Activated T-helper 2 cell treated with anti-CD3 and anti-CD28 coated beads, Interferon-gamma antibody, Interleukin-2, Interleukin-4, amounts not matched to agents 10 μg/mL and 5 μg/mL and 100 μg/mL, durations not matched to agents 14 hours and 24 hours and 36 hours (primary cell): Measurements from ENCODE around the gene POP5. TPM values are rescaled to one million over a fixed set of nuclear protein-coding genes. Genes with fewer than 3 reads are reported as not detected.
A peak's percentile ranks its signal among the peaks of the same experiment; 100 is the strongest.
"Not testable (repeated sequence)": the region's sequence is repeated elsewhere in the genome, so short reads cannot be mapped to it uniquely, and the experiment has no call there.

Experiments used
- DNase-seq: peaks from one replicate; pipeline ENCODE4 v3.0.0; 2021; ENCODE audit warnings: low spot score
- H3K27ac Mint-ChIP-seq: one replicate; pipeline ENCODE4 v1.8.0; 2021; ENCODE audit warnings: mixed read lengths
- H3K27me3 Mint-ChIP-seq: one replicate; pipeline ENCODE4 v1.8.0; 2021; ENCODE audit warnings: low read depth, mixed read lengths
- H3K36me3 Mint-ChIP-seq: one replicate; pipeline ENCODE4 v1.8.0; 2021; ENCODE audit warnings: low read depth, mixed read lengths
- H3K4me1 Mint-ChIP-seq: one replicate; pipeline ENCODE4 v1.8.0; 2021; ENCODE audit warnings: low read depth, mixed read lengths
- H3K4me3 Mint-ChIP-seq: one replicate; pipeline ENCODE4 v1.8.0; 2021; ENCODE audit warnings: low read depth, mild to moderate bottlenecking, moderate library complexity, mixed read lengths
- H3K9me3 Mint-ChIP-seq: one replicate; pipeline ENCODE4 v1.8.0; 2021; ENCODE audit warnings: mixed read lengths
- intact Hi-C: fragments of 100-400 bp; cut with micrococcal nuclease; formaldehyde crosslinking; loops from one replicate; pipeline ENCODE4 v1.15.1; 2023
- total RNA-seq: library from RNA; stranded (reverse); gene quantifications from 2 replicates; pipeline ENCODE4 v1.2.3, GENCODE V29; 2022

POP5 gene
- total RNA-seq, 1 donor from 2014 or later, result 64.3 TPM

- peaks cover 60% of the 10 kb centered on the region for H3K36me3 Mint-ChIP-seq
- intact Hi-C loops, result no loop called here
- no peak overlapping the region for H3K4me3 Mint-ChIP-seq
- H3K27me3 Mint-ChIP-seq, result no peaks in the 10 kb centered on the region
- no peaks in the 10 kb centered on the region for H3K9me3 Mint-ChIP-seq
- no peak for DNase-seq
- H3K27ac Mint-ChIP-seq, result no peak overlapping the region
- peaks cover 37% of the 10 kb centered on the region for H3K4me1 Mint-ChIP-seq
Observed at GRCh38 chr12:120542166-120542565, 39.0 kb downstream of the POP5 start.

GRCh38 chr12:120540445-120540844 is 40.8 kb downstream of the POP5 start:
- Mint-ChIP-seq H3K4me3 (no peak overlapping the region), H3K36me3 (peaks cover 67% of the 10 kb centered on the region), H3K27me3 (no peaks in the 10 kb centered on the region), H3K9me3 (no peaks in the 10 kb centered on the region), H3K27ac (peak overlapping the region; percentile 68), H3K4me1 (peaks cover 47% of the 10 kb centered on the region)
- no peak for DNase-seq
- intact Hi-C loops, result no loop called here

GRCh38 chr12:120539303-120539702 is 41.9 kb downstream of the POP5 start:
- Mint-ChIP-seq H3K4me1 (peaks cover 47% of the 10 kb centered on the region), H3K27ac (peak overlapping the region; percentile 28), H3K27me3 (no peaks in the 10 kb centered on the region), H3K36me3 (peaks cover 69% of the 10 kb centered on the region), H3K4me3 (no peak overlapping the region), H3K9me3 (no peaks in the 10 kb centered on the region)
- intact Hi-C loops, result no loop called here
- no peak for DNase-seq

DNA sequence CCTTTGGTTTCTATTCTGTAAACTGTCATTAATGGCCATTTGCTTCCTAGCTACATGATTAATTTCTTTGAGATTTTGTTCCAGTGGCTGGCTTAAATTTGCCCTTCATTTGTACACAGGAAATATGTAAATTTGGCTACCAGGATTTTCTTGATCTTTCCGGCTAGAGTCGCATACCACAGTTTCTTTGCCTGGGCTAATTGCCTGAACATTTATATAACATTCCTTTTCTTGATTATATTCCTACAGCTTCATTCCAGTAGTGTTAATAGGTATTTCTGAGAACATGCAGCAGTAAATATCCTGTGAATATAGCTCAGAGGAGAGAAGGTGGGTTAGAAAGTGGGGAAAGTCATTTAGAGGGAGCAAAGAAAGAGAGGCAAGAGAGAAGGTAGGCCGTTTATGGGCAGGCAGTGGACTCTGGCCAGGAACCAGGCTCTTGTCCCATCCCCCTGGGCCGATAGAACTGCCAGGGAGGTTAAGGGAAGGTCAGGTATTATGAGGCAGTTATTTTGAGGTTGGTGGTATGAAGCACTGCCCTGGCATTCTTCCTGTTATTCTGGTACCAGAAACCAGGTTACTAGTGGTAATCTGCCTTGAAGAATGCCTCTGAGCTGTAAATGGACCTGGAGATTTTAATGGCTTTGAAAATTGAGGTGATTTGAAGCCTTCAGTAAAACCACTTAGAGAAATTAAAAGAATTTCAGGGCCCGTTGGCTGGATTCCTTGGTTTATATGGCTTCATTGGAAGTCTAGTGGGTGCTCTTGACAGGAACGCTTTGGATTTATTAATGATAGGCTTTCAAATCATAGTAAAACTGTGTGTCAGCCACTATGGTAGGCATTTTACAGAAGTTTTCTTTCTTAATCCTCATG is 42.7 kb downstream of the POP5 start:
- DNase-seq, result no peak
- Mint-ChIP-seq H3K27ac (peak overlapping the region; percentile 75), H3K27me3 (no peaks in the 10 kb centered on the region), H3K36me3 (peaks cover 67% of the 10 kb centered on the region), H3K9me3 (no peaks in the 10 kb centered on the region), H3K4me3 (peak overlapping the region; percentile 57), H3K4me1 (peaks cover 47% of the 10 kb centered on the region)
- intact Hi-C loops, result no loop called here

GRCh38 chr12:120537856-120538220 is 43.4 kb downstream of the POP5 start:
- H3K36me3 Mint-ChIP-seq, result peaks cover 67% of the 10 kb centered on the region
- peaks cover 48% of the 10 kb centered on the region for H3K4me1 Mint-ChIP-seq
- intact Hi-C loops, result no loop called here
- DNase-seq, result no peak
- no peaks in the 10 kb centered on the region for H3K9me3 Mint-ChIP-seq
- peak overlapping the region; percentile 35 for H3K27ac Mint-ChIP-seq
- H3K4me3 Mint-ChIP-seq, result peak overlapping the region; percentile 57
- H3K27me3 Mint-ChIP-seq, result no peaks in the 10 kb centered on the region

DNA sequence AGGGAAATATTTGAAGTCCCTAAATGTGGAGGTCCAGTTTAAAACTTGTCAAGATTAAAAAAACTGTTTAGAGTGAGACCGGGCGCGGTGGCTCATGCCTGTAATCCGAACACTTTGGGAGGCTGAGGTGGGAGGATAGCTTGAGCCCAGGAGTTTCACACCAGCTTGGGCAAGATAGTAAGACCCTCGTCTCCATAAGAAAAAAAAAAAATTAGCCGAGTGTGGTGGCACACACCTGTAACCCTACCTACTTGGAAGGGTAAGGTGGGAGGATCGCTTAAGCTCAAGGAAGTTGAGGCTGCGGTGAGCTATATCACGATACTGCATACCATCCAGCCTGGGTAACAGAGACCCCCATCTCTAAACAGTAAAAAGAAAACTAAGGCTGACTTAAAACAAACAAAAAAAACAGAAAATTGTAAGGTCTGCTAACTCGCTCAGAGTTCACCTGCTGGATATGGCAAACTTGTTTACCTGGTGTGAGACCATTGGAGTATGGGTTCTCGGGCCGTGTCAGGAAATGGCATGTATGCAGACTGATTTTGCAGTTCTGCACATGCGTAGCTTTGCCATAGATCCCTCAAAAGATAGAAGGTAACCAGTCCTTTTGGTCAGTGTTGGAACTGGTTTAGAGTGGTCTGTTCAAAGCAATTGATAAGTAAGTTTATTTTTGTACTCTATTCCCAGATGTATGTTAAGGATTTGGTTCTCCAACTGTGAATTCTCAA is 45.0 kb downstream of the POP5 start:
- H3K27me3 Mint-ChIP-seq, result no peaks in the 10 kb centered on the region
- peak; percentile 16 for DNase-seq
- H3K4me3 Mint-ChIP-seq, result peak overlapping the region; percentile 92
- H3K9me3 Mint-ChIP-seq, result no peaks in the 10 kb centered on the region
- H3K36me3 Mint-ChIP-seq, result peaks cover 59% of the 10 kb centered on the region
- H3K4me1 Mint-ChIP-seq, result peaks cover 48% of the 10 kb centered on the region
- H3K27ac Mint-ChIP-seq, result peak overlapping the region; percentile 77
- intact Hi-C loops, result no loop called here

GRCh38 chr12:120534703-120535655 is 46.2 kb downstream of the POP5 start:
- intact Hi-C loops, result loop anchor here (2.0 kb wide), 2 partner anchors 38 to 96 kb away; partner anchors contain the start of genes COX6A1 and DYNLL1
- H3K36me3 Mint-ChIP-seq, result peaks cover 48% of the 10 kb centered on the region
- H3K4me1 Mint-ChIP-seq, result peaks cover 44% of the 10 kb centered on the region
- peak; percentile 48 for DNase-seq
- H3K9me3 Mint-ChIP-seq, result no peaks in the 10 kb centered on the region
- peak overlapping the region; percentile 90 for H3K27ac Mint-ChIP-seq
- H3K4me3 Mint-ChIP-seq, result peak overlapping the region; percentile 92
- no peaks in the 10 kb centered on the region for H3K27me3 Mint-ChIP-seq

GRCh38 chr12:120534203-120534702 is 46.9 kb downstream of the POP5 start, which contains the start of gene RNF10:
TSS of gene RNF10 (plus strand) at chr12:120534356. CDS start at chr12:120534812, 456 bp downstream.
- Mint-ChIP-seq H3K27me3 (no peaks in the 10 kb centered on the region), H3K36me3 (peaks cover 42% of the 10 kb centered on the region)
- intact Hi-C loops, result loop anchor here (2.0 kb wide), 2 partner anchors 37 to 95 kb away; partner anchors contain the start of genes COX6A1 and DYNLL1

GRCh38 chr12:120532701-120533238 is 48.4 kb downstream of the POP5 start:
- H3K36me3 Mint-ChIP-seq, result peaks cover 32% of the 10 kb centered on the region
- H3K9me3 Mint-ChIP-seq, result no peaks in the 10 kb centered on the region
- no peaks in the 10 kb centered on the region for H3K27me3 Mint-ChIP-seq
- no peak for DNase-seq
- peaks cover 29% of the 10 kb centered on the region for H3K4me1 Mint-ChIP-seq
- intact Hi-C loops, result no loop called here
- H3K27ac Mint-ChIP-seq, result no peak overlapping the region
- H3K4me3 Mint-ChIP-seq, result peak overlapping the region; percentile 8

More at GRCh38 chr12:120534203-120534702, 46.9 kb downstream of the POP5 start, which contains the start of gene RNF10:
- DNase-seq, result peak; percentile 73
- no peaks in the 10 kb centered on the region for H3K9me3 Mint-ChIP-seq
- H3K4me1 Mint-ChIP-seq, result peaks cover 44% of the 10 kb centered on the region
- H3K27ac Mint-ChIP-seq, result peak within 1 kb of the TSS; percentile 90
- H3K4me3 Mint-ChIP-seq, result peak within 1 kb of the TSS; percentile 92

GRCh38 chr12:120530418-120530761 is 50.8 kb downstream of the POP5 start:
- Mint-ChIP-seq H3K36me3 (peaks cover 13% of the 10 kb centered on the region), H3K4me3 (peak overlapping the region; percentile 99), H3K4me1 (peaks cover 15% of the 10 kb centered on the region)
- DNase-seq, H3K27ac Mint-ChIP-seq, H3K9me3 Mint-ChIP-seq, H3K27me3 Mint-ChIP-seq, intact Hi-C loops: not testable (repeated sequence)

GRCh38 chr12:120529641-120530417 is 51.4 kb downstream of the POP5 start:
- Mint-ChIP-seq H3K27me3 (no peaks in the 10 kb centered on the region), H3K27ac (peak overlapping the region; percentile 99), H3K36me3 (peaks cover 9% of the 10 kb centered on the region), H3K4me1 (peaks cover 15% of the 10 kb centered on the region), H3K4me3 (peak overlapping the region; percentile 99), H3K9me3 (no peaks in the 10 kb centered on the region)
- DNase-seq, result no peak
- intact Hi-C loops, result loop anchor here (1.0 to 2.0 kb wide), 3 partner anchors 51 to 84 kb away; partner anchors contain the start of genes GATC, POP5, SRSF9 and TRIAP1
